Panc1 (cell line): ENCODE results near the gene GPR25.

Source experiments
- POLR2AphosphoS5 ChIP-seq: IDR thresholded peaks from 2 replicates; pipeline ENCODE4 v1.6.1; 2012; ENCODE audit warnings: mild to moderate bottlenecking, low read depth, low read length, moderate library complexity
- SIN3A ChIP-seq: IDR thresholded peaks from 2 replicates; pipeline ENCODE4 v1.6.1; 2012; ENCODE audit warnings: low read depth, mild to moderate bottlenecking, low read length, moderate library complexity, borderline replicate concordance; ENCODE audit not compliant: insufficient read depth
- TCF7L2 ChIP-seq: IDR thresholded peaks from 2 replicates; pipeline ENCODE4 v1.6.1; 2011; ENCODE audit warnings: mild to moderate bottlenecking, low read depth, low read length, inconsistent platforms
- TF ChIP-seq, protein P1 (sequence below): fragments of 450-650 bp; IDR thresholded peaks from 2 replicates; pipeline ENCODE4 v1.5.1; 2017; ENCODE audit warnings: mild to moderate bottlenecking
- TF ChIP-seq, protein P2 (sequence below), 2 experiments: IDR thresholded peaks; 2 replicates each; pipeline ENCODE4 v1.6.1; 2011 to 2012; ENCODE audit warnings: low read depth in 2 of 2, control low read depth in 1 of 2, low read length in 1 of 2, mild to moderate bottlenecking in 1 of 2, moderate library complexity in 1 of 2; ENCODE audit not compliant: insufficient read depth in 1 of 2

DNA sequence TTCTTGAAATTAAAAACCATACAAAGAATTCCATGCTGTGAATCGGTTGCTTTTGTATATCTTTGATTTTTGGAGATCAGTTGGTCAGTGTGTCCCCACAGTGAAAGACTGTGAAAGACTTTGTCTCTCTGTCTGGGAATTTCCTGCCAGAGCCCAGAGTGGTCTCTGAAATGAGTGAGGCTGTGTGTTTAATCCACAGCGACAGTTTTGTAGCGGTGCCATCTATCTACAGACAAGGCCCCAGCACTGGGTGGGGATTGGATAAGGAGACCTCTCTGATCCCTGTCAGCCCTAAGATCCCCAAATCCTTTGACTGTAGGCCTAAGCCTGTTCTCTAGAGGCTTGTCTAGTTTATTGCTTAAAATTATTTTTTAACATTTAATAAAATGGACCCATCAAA lies 10.3 kb downstream of the GPR25 start:
- TF ChIP-seq, protein P1, sequence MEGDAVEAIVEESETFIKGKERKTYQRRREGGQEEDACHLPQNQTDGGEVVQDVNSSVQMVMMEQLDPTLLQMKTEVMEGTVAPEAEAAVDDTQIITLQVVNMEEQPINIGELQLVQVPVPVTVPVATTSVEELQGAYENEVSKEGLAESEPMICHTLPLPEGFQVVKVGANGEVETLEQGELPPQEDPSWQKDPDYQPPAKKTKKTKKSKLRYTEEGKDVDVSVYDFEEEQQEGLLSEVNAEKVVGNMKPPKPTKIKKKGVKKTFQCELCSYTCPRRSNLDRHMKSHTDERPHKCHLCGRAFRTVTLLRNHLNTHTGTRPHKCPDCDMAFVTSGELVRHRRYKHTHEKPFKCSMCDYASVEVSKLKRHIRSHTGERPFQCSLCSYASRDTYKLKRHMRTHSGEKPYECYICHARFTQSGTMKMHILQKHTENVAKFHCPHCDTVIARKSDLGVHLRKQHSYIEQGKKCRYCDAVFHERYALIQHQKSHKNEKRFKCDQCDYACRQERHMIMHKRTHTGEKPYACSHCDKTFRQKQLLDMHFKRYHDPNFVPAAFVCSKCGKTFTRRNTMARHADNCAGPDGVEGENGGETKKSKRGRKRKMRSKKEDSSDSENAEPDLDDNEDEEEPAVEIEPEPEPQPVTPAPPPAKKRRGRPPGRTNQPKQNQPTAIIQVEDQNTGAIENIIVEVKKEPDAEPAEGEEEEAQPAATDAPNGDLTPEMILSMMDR: no peak
- TF ChIP-seq POLR2AphosphoS5 (no peak), SIN3A (no peak), TCF7L2 (no peak)
- TF ChIP-seq, protein P2, sequence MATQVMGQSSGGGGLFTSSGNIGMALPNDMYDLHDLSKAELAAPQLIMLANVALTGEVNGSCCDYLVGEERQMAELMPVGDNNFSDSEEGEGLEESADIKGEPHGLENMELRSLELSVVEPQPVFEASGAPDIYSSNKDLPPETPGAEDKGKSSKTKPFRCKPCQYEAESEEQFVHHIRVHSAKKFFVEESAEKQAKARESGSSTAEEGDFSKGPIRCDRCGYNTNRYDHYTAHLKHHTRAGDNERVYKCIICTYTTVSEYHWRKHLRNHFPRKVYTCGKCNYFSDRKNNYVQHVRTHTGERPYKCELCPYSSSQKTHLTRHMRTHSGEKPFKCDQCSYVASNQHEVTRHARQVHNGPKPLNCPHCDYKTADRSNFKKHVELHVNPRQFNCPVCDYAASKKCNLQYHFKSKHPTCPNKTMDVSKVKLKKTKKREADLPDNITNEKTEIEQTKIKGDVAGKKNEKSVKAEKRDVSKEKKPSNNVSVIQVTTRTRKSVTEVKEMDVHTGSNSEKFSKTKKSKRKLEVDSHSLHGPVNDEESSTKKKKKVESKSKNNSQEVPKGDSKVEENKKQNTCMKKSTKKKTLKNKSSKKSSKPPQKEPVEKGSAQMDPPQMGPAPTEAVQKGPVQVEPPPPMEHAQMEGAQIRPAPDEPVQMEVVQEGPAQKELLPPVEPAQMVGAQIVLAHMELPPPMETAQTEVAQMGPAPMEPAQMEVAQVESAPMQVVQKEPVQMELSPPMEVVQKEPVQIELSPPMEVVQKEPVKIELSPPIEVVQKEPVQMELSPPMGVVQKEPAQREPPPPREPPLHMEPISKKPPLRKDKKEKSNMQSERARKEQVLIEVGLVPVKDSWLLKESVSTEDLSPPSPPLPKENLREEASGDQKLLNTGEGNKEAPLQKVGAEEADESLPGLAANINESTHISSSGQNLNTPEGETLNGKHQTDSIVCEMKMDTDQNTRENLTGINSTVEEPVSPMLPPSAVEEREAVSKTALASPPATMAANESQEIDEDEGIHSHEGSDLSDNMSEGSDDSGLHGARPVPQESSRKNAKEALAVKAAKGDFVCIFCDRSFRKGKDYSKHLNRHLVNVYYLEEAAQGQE (IDR thresholded peaks at IDR 0.05; ENCODE audit: insufficient read depth in 1 of 2, low read depth in 2 of 2, low read length in 1 of 2): no peak
